DOHH2 (cell line): ENCODE data around the gene APOA4.

Experiments
- H3F3A ChIP-seq: fragments of 200-600 bp; sonication (generic), shearing (Covaris generic); 2 replicates; pipeline ENCODE4 v1.6.0; 2016; ENCODE audit warnings: antibody characterized with exemption, mild to moderate bottlenecking; ENCODE audit not compliant: control insufficient read depth, insufficient read depth
- H3K27ac ChIP-seq: fragments of 200-600 bp; sonication (generic); 2 replicates; pipeline ENCODE4 v1.5.1; 2014; ENCODE audit warnings: low read depth, mild to moderate bottlenecking, low read length, moderate library complexity
- H3K27me3 ChIP-seq: fragments of 200-600 bp; sonication (generic); 2 replicates; pipeline ENCODE4 v1.6.1; 2014; ENCODE audit warnings: mild to moderate bottlenecking, low read length, mixed read lengths; ENCODE audit not compliant: control insufficient read depth
- H3K36me3 ChIP-seq: fragments of 200-600 bp; sonication (generic); 2 replicates; pipeline ENCODE4 v1.6.1; 2014; ENCODE audit warnings: mild to moderate bottlenecking, low read length, moderate library complexity, mixed read lengths; ENCODE audit not compliant: control insufficient read depth
- H3K4me1 ChIP-seq: fragments of 200-600 bp; sonication (generic); 2 replicates; pipeline ENCODE4 v1.6.1; 2014; ENCODE audit warnings: mild to moderate bottlenecking, low read length, mixed read lengths; ENCODE audit not compliant: control insufficient read depth
- H3K4me2 ChIP-seq: fragments of 200-600 bp; sonication (generic); 2 replicates; pipeline ENCODE4 v1.6.0; 2014; ENCODE audit warnings: mild to moderate bottlenecking, low read length, moderate library complexity
- H3K4me3 ChIP-seq: fragments of 200-600 bp; sonication (generic); 2 replicates; pipeline ENCODE4 v1.5.1; 2014; ENCODE audit warnings: mild to moderate bottlenecking, low read length, mixed read lengths
- H3K79me2 ChIP-seq: fragments of 200-600 bp; sonication (generic); 2 replicates; pipeline ENCODE4 v1.6.1; 2014; ENCODE audit warnings: mild to moderate bottlenecking, low read length, mixed read lengths; ENCODE audit not compliant: control insufficient read depth
- H3K9me2 ChIP-seq: fragments of 200-600 bp; sonication (generic); replicated peaks from 2 replicates; pipeline ENCODE4 v1.6.1; 2014; ENCODE audit warnings: mild to moderate bottlenecking, low read length, mixed read lengths; ENCODE audit not compliant: control insufficient read depth
- H3K9me3 ChIP-seq: fragments of 200-600 bp; sonication (generic); 2 replicates; pipeline ENCODE4 v1.6.1; 2014; ENCODE audit warnings: antibody characterized with exemption, low read length, mixed read lengths; ENCODE audit not compliant: control insufficient read depth, insufficient read depth
- H4K20me1 ChIP-seq: fragments of 200-600 bp; sonication (generic); 2 replicates; pipeline ENCODE4 v1.6.0; 2014; ENCODE audit warnings: low read depth, mild to moderate bottlenecking, antibody characterized with exemption, low read length, moderate library complexity; ENCODE audit not compliant: control insufficient read depth, insufficient read depth
- CTCF ChIP-seq: fragments of 200-600 bp; sonication (generic); IDR thresholded peaks from one replicate; pipeline ENCODE4 v1.5.1; 2014; ENCODE audit warnings: antibody characterized with exemption, mild to moderate bottlenecking, low read depth, low read length; ENCODE audit not compliant: poor library complexity, severe bottlenecking
- EZH2phosphoT487 ChIP-seq: fragments of 200-600 bp; sonication (generic); IDR thresholded peaks from 2 replicates; pipeline ENCODE4 v1.6.1; 2017; ENCODE audit warnings: borderline replicate concordance, mild to moderate bottlenecking, antibody characterized with exemption, low read length, moderate library complexity, mixed read lengths

APOA4 gene

DNA sequence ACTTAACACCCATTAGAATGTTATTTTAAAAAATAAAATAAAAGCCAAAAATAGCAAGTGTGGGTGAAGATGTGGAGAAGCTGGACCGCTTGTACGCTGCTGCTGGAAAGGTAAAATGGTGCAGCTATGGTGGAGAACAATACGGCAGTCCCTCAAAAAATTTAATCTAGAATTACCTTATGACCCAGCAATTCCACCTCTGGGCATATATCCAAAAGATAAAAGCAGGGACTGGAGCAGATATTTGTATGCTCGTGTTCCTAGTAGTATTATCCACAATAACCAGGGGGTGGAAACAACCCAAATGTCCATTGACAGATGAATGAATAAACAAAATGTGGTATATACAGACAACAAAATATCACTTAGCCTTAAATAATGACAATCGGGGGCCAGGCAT lies 25.3 kb downstream of the APOA4 start:
- no peak overlapping the region for H3K4me2 ChIP-seq
- H3K79me2 ChIP-seq, result no peaks in the 10 kb centered on the region
- no peak for TF ChIP-seq EZH2phosphoT487
- no peak for TF ChIP-seq CTCF
- no peaks in the 10 kb centered on the region for H4K20me1 ChIP-seq
- H3K9me2 ChIP-seq, result no peaks in the 10 kb centered on the region
- H3K4me1 ChIP-seq, result no peaks in the 10 kb centered on the region
- no peaks in the 10 kb centered on the region for H3F3A ChIP-seq
- H3K4me3 ChIP-seq, result no peak overlapping the region
- H3K36me3 ChIP-seq, result no peaks in the 10 kb centered on the region
- H3K27me3 ChIP-seq, result peaks cover 17% of the 10 kb centered on the region
- no peak overlapping the region for H3K27ac ChIP-seq
- no peaks in the 10 kb centered on the region for H3K9me3 ChIP-seq

GRCh38 chr11:116796548-116796947 lies 26.6 kb downstream of the APOA4 start:
- peaks cover 17% of the 10 kb centered on the region for H3K27me3 ChIP-seq
- H3K4me2 ChIP-seq, result no peak overlapping the region
- no peaks in the 10 kb centered on the region for H3K9me3 ChIP-seq
- no peaks in the 10 kb centered on the region for H3K36me3 ChIP-seq
- H3F3A ChIP-seq, result no peaks in the 10 kb centered on the region
- no peak overlapping the region for H3K4me3 ChIP-seq
- TF ChIP-seq CTCF, result no peak
- no peak for TF ChIP-seq EZH2phosphoT487
- no peaks in the 10 kb centered on the region for H3K9me2 ChIP-seq
- no peaks in the 10 kb centered on the region for H3K79me2 ChIP-seq
- H3K27ac ChIP-seq, result no peak overlapping the region
- no peaks in the 10 kb centered on the region for H3K4me1 ChIP-seq
- no peaks in the 10 kb centered on the region for H4K20me1 ChIP-seq

DNA sequence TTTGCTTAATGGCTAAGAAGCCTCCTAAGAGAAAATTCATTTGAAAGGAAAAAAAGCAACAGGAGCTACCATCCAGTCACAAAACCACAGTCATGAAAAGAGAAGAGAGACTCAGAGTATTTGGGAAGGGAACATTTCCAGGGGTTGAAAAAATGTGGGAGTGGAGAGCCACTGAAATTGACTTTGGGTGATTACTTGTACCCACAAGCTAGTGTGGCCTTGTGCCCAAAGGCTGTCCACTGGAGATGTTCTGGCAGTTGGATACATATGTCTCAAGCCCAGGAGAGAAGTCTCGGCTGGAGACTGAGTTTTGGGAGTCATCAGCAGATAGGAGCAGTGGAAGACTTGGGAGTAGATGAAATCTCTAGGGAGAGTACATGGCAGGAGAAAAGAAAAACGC lies 28.3 kb downstream of the APOA4 start:
- Histone ChIP-seq H3K36me3 (no peaks in the 10 kb centered on the region), H3K27ac (no peak overlapping the region), H4K20me1 (no peaks in the 10 kb centered on the region), H3K4me3 (no peak overlapping the region), H3K9me2 (no peaks in the 10 kb centered on the region), H3K27me3 (peaks cover 10% of the 10 kb centered on the region; the same call in 1 of the 2 replicates), H3K79me2 (no peaks in the 10 kb centered on the region), H3K4me2 (no peak overlapping the region), H3F3A (no peaks in the 10 kb centered on the region), H3K4me1 (no peaks in the 10 kb centered on the region), H3K9me3 (no peaks in the 10 kb centered on the region)
- no peak for TF ChIP-seq EZH2phosphoT487
- no peak for TF ChIP-seq CTCF

- Histone ChIP-seq H3K9me2 (no peaks in the 10 kb centered on the region), H3F3A (no peaks in the 10 kb centered on the region), H3K9me3 (no peaks in the 10 kb centered on the region), H4K20me1 (no peaks in the 10 kb centered on the region), H3K4me2 (no peak overlapping the region), H3K4me3 (no peak overlapping the region), H3K36me3 (no peaks in the 10 kb centered on the region), H3K27ac (no peak overlapping the region), H3K79me2 (no peaks in the 10 kb centered on the region), H3K27me3 (peaks cover 2% of the 10 kb centered on the region; the same call in 1 of the 2 replicates), H3K4me1 (peaks cover 2% of the 10 kb centered on the region)
- TF ChIP-seq CTCF, result no peak
- TF ChIP-seq EZH2phosphoT487, result no peak
Measured at GRCh38 chr11:116793772-116794097, 29.4 kb downstream of the APOA4 start.
